ENCODE measurements around the gene CDH13.

Gene CDH13

GRCh38 chr16:83315271-83315670 lies 688.5 kb downstream of the CDH13 start:
- peak; percentile 61 for DNase-seq

DNA sequence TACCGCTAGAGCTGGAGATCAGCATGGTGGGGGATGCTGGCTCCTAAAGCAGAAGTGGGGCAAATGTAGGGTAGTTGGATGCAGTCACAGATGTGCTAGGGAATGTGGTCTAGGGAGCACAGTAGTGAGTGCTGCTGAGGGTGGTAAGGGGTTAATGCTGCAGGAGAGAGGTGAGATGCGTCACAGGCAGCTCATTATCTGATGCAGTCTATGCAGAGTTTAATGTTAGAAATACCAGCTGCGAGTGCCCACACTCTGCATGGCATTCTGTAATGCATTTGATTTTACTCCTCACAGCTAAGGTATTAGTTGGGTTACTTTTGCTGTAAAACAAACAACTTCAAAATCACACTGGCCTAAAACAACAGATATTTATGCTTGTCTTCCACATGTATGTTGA lies 689.7 kb downstream of the CDH13 start:
- no peak for DNase-seq

DNA sequence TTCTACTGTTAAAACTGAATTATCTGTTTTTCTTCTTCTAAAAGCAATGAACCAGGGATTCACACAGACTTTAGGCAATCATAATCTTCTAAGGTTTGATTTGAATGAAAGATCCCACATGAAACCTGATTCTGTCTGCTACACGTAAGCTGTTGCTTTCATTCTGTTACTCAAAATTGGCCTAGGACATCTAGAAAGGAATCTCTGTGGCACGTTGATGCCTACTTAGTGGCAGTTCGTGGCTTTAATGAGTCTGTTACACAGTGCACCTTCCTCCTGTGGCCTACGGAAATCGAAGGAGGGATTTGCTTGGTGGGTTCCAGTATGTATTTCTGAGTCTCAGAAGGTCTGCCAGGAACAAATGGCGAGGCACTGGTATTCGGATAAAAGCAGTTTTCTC lies 691.6 kb downstream of the CDH13 start:
- no peak for DNase-seq

- DNase-seq, result peak; percentile 38
Observed at GRCh38 chr16:83328936-83329335, 702.2 kb downstream of the CDH13 start.

DNA sequence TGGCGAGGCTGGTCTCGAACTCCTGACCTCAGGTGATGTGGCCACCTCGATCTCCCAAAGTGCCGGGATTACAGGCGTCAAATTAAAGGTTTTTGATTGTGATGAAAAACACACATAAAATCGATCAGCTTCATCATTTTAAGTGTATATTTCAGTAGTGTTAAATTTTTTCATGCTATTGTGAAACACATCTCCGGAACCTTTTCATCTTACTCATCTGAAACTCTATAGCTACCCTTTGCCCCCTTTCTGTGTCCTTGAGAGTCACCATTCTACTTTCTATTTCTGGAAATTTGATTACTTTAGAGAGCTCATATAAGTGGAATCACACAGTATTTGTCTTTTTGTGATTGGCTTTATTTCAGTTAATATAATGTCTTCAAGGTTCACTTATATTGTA lies 702.7 kb downstream of the CDH13 start:
- DNase-seq, result no peak

DNA sequence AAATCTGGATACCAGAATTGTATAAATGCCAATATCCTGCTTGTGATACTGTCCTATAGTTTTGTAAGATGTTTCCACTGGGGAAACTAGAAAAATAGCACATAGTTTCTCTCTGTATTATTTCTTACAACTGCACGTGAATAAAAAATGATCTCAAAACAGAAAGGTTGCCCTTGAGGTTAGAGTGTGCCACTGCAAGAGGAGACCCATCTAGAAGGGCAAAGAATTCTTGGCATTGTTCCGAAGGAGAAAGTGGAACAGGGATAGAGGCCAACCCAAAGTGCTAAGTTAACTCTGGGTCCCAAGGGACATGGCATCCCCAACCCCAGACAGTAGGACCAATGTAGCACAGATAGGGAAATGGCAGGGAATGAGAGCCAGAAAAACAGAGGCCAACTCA lies 703.5 kb downstream of the CDH13 start:
- DNase-seq, result no peak

DNA sequence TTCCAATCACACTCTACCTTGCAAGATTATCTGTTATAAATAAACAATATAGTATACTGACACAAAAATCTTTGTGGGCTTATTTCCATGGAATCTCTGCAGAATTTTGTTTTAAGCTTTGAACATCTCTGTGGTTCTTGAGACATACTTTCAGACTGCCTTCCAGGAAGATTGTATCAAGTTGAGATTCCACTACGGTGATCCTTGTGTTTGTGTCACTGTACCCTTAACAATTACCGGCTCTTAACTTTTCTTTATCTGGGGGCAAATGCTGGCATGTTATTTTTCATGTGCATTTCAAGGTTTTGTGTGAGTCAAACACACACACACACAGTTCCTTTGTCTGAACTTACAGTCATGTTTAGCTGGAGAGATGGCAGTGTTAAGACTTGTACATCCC lies 708.3 kb downstream of the CDH13 start:
- DNase-seq, result no peak

GRCh38 chr16:83336603-83337002 lies 709.8 kb downstream of the CDH13 start:
- DNase-seq, result peak; percentile 82

DNA sequence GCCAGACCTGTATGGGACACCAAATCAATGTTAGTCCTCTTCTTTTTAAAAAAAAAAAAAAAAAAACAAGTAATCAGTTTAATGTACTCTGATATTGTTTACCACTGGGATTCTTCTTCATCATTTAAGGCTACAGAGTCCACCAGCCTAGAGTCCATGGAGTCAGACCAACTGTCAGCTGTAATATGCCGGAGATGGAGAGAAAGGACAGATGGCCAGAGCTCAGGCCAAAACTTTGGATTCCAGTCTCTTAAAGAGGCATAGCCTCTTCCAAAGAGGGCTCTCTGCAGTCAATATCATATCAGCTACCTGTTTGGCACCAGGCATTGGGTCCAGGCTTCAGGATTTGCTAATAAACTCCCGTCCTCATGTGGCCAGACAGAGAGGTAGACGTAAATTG lies 711.4 kb downstream of the CDH13 start:
- no peak for DNase-seq

DNA sequence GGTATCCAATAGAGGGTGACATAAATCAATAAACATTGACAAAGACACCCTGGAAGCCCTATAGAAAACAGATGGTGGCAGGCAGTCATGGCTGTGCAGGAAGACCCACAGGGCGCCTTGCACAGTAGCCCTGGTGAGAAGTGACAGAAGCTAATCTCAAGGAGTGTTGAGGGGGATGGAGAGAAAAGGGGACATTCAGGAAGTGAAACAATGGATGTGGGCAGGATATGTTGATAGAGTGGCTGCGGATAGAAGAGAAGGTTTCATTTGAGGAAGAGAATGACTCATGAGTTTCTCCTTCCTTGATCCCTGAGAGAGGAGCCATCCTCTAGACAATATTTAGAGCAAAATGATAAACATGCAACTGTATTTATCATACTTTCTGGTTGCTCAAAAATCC lies 712.2 kb downstream of the CDH13 start:
- peak; percentile 68 for DNase-seq

- peak; percentile 53 for DNase-seq
Observed at GRCh38 chr16:83343935-83344366, 717.2 kb downstream of the CDH13 start.

- DNase-seq, result no peak
Observed at GRCh38 chr16:83345846-83346640, 719.3 kb downstream of the CDH13 start.

GRCh38 chr16:83348991-83349390 lies 722.2 kb downstream of the CDH13 start:
- no peak for DNase-seq

- no peak for DNase-seq
Observed at GRCh38 chr16:83350481-83350880, 723.7 kb downstream of the CDH13 start.

DNA sequence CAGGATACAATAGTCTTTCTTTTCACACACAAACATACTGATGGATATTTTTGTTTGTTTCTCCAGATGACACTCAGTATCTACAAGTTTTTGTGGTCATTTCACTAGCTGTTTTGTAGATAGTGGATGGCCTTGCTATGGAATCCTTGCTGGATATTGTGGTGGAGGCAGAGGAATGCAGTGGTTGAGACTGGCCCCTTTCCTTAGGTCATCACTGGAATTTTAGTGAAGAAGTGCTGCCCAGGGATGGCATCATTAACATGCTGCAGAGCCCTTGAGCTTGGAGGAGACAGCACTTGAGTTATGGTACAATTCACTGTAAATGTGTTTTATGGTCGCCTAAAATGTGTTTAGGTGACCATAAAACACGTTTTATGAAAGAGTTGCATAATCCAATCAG lies 725.1 kb downstream of the CDH13 start:
- peak; percentile 31 for DNase-seq

DNA sequence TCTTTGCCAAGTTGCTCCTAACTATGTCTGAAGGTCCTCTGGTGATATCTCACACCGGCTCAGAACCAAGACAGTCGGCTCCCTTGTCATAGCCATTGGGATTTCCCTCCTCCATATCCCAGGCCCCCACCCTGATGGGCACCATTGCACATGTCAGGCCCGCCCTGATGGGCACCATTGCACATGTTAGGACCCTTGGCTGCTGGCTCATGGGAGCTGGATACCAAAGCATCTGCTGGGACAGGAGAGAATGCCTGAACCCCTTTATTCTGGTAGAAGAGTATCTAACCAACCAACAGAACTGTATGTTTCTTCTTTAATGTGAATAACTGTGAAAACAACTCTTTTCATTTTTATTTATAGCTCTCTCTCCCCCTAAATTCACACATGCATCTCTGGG lies 726.5 kb downstream of the CDH13 start:
- no peak for DNase-seq

GRCh38 chr16:83354015-83354414 lies 727.2 kb downstream of the CDH13 start:
- no peak for DNase-seq

DNA sequence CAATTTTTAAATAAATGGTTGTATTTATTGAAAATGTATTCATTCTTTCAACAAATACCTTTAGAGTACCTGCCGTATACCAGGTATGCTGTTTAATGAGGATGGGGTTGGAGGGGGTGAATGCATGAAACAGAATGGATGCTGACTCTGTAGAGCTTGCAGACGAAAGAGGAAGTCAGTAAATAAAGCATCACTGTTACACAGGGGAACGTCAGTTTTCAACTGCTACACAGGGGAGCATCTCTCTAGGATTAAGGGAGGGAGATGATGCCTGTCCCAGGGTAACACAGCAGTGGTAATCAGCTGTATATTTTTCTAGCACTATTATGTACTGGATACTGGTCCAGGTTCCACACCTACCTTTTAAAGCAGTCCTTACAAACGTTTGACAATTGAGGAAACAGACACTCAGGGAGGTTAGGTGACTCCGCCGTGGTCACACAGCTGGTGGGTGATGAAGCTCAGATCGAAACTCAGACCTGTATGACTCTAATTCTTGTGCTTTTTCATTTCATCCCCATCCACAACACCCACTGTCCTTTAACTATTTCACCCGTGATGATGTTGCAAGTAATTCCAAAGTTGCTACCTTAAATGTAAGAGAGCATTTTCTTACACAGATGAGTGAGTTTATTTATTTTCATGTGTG lies 728.9 kb downstream of the CDH13 start:
- DNase-seq, result no peak

GRCh38 chr16:83356266-83356665 lies 729.5 kb downstream of the CDH13 start:
- peak; percentile 64 for DNase-seq

DNA sequence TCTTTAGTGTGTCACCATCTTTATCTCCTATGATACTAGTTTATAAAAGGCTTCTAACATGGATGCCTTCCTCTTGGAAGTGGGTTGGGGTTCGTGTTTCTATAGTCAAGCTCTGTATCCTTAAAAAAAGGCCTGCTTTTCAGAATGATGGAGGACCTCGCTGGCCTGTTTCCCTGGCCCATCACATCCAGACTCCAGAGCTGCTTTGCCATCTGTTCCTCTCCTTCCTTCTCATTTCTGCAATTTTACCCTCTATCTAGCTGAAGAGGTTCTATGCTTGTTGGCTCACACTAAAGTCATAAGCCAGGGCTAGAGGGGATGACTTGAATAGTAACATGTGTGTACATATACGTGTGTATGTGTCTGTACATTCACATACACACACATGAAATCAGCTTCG lies 730.2 kb downstream of the CDH13 start:
- no peak for DNase-seq

DNA sequence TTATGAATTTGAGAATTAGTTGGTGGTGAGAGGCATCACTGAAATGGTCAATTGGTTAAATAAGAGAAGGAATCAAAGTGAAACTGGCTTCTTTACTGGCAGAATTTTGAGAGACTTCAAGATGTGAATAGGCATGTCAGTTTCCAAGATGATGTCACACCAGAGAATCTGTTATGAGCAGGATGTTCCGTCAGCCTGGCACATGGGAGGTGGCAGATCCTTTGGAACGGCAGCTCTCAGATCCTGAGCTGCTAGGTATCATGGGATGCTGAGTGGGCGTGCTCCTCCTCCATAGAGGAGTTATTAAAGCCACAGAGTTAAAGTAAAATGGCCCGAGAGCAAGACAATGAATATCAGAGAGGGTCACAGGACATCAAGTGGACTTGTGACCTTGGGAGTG lies 736.8 kb downstream of the CDH13 start:
- no peak for DNase-seq

DNA sequence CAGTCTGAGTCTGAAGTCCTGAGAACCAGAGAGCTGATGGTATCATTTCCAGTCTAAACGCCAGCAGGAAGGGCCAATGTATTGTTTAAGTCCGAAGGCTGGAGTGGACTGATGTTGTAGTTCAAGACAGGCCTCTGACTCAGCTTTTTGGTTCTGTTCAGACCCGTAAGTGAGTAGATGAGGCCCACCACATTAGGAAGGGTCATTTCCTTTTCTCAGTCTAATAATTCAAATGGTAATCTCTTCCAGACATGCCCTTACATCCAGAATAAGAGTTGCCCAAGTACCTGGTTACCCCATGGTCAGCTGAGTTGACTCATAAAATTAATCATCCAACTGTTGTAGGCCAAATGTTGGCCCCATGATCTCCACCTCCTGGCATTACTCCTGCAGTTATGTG lies 738.4 kb downstream of the CDH13 start:
- DNase-seq, result no peak

DNA sequence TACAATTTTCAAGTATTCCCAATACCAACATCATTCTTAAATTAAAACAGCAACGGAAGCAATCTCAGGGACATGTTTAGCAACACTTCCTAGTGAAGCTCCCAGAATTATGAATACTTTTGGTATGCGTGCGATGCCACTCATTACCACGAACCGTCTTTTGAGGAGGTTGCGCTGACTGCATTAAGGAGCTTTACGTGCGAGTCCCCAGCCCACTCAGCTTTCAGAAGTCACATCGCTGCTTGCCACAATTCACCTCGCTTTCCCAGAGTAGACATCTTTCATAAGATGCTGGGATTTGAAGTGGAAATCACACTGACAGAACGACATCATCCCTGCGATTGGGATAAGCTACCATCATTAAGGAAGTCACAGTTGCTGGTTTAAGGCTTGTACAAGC lies 739.5 kb downstream of the CDH13 start:
- peak; percentile 46 for DNase-seq

DNA sequence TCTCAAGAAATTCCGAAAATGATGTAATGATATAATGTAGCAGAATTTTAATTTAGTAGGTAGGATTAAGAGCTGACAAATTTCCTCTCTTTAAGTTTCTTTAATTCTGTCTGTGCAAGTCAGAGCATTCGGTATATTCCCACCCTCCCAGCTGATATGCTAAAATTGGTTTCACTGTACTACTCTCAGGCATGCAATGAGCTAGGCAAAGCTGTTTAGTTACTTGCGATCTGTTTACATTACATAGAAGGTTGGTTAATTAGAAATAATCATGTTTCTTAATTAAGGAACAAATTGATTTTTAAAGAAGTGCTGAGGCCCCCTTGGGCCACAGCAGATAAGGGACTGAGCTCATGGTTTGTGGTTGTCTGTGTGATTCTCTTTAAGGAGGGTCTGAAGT lies 748.2 kb downstream of the CDH13 start:
- no peak for DNase-seq

DNA sequence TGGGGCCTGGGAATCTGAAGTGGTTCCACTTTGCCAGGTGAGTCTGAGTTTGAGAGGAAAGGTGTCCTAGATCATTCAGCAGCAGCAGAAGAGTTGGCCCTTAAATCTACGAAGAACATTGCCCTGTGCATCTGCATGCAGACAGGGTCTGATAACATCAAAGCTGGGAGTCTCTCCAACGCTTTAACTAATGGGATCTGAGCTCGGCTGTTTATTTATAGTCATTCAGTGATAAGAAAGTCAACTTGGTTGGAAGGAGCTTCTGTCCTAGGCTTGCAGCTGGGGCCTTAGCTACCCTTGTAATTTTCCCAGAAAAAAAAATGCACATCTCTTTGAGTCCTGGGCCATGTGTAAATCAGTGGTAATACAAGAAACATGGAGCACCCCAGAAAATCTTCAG lies 763.0 kb downstream of the CDH13 start:
- DNase-seq, result no peak
